Fibroblast of lung (primary cell): Measurements from ENCODE around the gene OAS1.

Experiments
- CTCF ChIP-seq, 2 donors: IDR thresholded peaks in 1 of 2; conservative IDR thresholded peaks in 1 of 2; 1 replicate in 1 of 2; 2 replicates in 1 of 2; pipeline ENCODE4 v1.5.1; 2011 to 2012; ENCODE audit warnings: low read length in 2 of 2, control low read depth in 1 of 2, inconsistent platforms in 1 of 2, low read depth in 1 of 2, mild to moderate bottlenecking in 1 of 2
- EZH2 ChIP-seq: IDR thresholded peaks from 2 replicates; pipeline ENCODE4 v1.5.1; 2012; ENCODE audit warnings: low read length, control low read depth, mild to moderate bottlenecking; ENCODE audit errors: missing control alignments

GRCh38 chr12:112909693-112910092, 2.9 kb downstream of the OAS1 start:
- TF ChIP-seq CTCF (conservative IDR thresholded peaks at IDR 0.05 in 1 of 2, IDR thresholded peaks at IDR 0.05 in 1 of 2; ENCODE audit: low read depth in 1 of 2, low read length in 2 of 2), result no peak
- no peak for TF ChIP-seq EZH2
